HL-60/S4 treated with phorbol 12-myristate 13-acetate at 8.2 ng/mL for 4 days and 3 days (cell line): ENCODE data around the gene GADD45G.

Source experiments
- in situ Hi-C: fragments of 300-500 bp; cut with MboI; formaldehyde crosslinking; loops from 2 replicates; pipeline ENCODE4 v1.15.0; 2022; ENCODE audit warnings: low sequenced_read_pairs

The GADD45G gene

DNA sequence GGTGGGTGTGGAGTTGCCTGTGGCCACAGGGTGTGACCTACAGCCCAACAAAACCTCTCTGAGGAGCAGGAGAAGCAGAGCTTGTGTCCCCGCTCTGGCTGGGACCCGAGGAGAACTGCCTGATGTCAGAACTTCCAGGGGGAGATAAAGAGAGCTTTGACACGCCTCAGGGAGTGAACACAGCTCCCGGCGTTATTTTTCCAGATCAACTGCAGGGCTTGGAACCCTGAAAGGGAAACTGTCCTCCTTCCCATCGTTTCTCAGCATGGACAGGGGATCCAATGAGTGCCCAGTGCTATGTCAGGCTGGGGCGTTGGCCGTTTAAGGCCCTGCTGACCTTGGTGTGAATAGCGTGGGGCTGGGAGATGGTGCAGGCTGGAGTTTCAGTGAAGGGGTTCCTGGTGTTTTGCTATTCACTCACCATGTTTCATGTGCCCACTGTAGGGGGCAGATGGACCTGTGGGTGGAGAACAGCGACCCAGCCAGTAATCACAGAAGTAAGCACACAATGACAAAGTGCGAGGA is 22.0 kb downstream of the GADD45G start:
- in situ Hi-C loops, result no loop called here

DNA sequence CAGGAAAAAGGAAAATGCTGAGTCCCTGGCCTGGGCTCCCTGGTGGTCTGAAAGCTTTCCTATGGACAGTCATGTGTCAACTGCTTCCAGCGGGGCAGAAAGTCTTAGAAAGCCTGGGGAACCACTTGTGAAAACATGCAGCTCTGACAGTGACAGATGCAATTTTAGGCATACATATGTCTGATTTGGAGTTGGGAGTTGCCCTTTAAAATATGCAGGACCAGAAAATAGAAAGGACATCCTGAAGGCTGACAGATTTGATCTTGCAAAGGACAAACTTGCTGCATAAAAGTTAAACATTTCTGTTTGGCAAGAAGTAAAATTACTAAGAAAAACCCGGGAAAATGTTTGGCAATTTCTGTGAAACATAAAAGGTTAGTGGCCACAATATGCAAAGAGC is 23.8 kb downstream of the GADD45G start:
- in situ Hi-C loops, result no loop called here

DNA sequence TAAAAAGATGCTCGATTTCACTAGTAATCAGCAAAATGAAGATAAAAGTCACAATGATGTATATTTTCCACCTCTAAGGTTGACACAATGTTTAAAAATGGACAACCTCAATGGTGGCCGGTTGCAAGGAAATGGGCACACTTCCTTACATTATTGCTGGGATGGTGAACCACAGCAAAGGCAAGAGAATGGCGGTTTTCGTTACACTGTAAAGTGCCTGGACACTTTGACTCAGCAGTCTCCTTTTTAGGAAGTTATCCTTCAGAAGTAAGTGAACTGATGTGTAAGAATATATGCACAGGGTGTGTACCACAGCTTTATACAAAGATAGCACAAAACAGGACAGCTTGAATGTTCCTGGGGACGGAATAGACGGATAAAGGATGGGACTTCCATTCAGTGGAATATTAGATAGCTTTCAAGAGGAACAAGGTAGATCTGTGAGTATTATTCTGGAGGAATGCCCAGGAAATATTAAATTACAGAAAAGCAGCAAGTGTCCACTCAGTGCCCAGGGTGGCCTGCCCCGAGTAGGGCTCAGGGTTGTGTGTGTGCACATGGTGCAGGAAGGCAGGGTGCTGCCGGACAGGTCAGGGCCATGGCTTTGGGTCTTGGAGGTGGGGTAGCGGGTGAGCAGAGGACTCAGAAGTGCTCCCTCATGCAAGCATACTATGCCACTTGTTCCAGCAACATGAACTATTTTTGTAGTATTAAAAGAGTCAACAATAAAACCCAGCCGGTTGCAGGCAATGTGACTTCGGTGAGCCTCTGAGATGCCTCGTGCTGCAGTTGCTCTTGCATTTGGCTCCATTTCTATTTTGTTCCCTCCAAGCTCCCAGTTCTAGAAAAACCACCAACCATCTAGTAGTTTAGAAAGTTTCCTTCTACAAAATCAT is 24.5 kb downstream of the GADD45G start:
- in situ Hi-C loops, result no loop called here

GRCh38 chr9:89630508-89630907 is 25.7 kb downstream of the GADD45G start:
- in situ Hi-C loops, result no loop called here

DNA sequence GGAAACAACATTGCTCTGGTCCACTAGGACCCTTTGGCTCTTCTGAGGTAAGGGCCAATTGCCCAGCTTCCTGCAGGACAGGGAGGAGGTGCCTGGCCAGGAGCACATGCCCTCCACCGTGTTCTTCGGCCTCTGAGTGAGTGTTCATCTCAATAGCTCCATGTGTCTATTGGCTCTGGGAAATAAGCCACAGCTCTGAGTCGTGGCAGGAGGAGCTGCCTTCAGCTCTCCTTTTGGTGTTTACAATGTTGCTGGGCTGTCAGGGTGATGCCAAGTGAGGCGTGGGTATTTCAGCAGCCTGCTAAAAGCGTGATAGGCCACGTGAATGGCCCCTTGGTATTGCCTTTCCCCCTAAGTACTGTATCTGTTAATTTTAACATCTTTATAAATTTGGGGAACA is 26.6 kb downstream of the GADD45G start:
- in situ Hi-C loops, result no loop called here

- in situ Hi-C loops, result no loop called here
Measured at GRCh38 chr9:89632192-89632733, 27.5 kb downstream of the GADD45G start.

- in situ Hi-C loops, result no loop called here
Measured at GRCh38 chr9:89632736-89633135, 27.9 kb downstream of the GADD45G start.

- in situ Hi-C loops, result no loop called here
Measured at GRCh38 chr9:89633404-89633803, 28.6 kb downstream of the GADD45G start.

DNA sequence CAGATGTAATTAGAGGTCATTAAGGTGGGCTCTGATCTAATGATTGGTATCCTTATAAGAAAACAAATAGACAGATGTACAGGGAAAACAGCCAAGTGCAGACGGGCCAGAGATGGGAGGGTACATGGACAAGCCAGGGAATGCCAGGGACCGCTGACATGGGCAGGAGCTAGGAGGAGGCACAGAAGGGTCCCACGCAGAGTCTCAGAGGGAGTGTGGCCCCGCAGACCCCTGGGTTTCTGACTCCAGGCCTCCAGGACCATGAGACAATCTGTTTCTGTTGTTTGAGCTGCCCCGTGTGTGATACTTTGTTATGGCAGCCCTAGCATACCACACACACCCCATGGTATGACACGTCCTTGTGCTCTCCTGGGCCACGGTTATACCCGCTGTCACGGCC is 29.1 kb downstream of the GADD45G start:
- in situ Hi-C loops, result no loop called here

GRCh38 chr9:89634995-89635742 is 30.4 kb downstream of the GADD45G start:
- in situ Hi-C loops, result no loop called here

GRCh38 chr9:89635816-89636215 is 31.0 kb downstream of the GADD45G start:
- in situ Hi-C loops, result no loop called here

DNA sequence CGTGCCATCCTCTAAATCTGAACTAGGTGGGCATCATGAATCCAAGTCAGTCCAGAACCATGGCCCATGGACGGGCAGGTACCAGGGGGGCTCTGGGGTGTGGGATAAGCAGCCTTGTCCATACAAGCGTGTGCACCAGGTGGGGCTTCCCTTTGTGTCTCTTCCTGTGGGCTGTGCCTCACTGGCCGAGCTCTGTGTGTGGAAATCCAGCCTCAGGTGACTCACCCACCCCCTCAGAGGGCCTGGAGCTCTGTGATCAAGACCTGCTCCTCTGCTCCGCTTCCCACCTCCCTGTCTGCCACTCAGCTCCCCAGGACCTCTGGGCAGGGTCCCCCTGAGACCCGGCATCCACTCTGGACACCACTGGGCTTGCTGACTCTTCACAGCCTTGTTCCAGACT is 33.0 kb downstream of the GADD45G start:
- in situ Hi-C loops, result no loop called here

DNA sequence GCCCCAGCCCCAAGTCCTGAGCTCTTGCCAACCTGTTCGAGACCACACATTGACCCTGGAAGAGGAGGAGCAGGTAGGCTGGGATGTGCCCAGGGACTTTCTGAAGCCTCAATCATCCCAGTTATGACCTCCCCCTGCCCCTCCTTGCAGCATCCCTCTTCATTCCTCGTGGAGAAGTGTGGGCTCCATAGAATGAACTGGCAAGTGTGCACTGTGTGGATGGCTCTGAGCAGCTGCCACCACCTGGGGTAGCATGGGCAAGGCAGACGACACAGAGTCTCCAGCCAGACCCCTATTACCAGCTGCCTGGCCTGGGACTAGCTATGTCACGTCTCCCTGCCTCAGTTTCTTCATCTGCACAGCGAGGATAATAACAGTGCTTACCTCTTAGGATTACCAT is 33.5 kb downstream of the GADD45G start:
- in situ Hi-C loops, result no loop called here

- in situ Hi-C loops, result no loop called here
Measured at GRCh38 chr9:89638893-89639292, 34.1 kb downstream of the GADD45G start.

GRCh38 chr9:89639367-89639795 is 34.6 kb downstream of the GADD45G start:
- in situ Hi-C loops, result no loop called here

- in situ Hi-C loops, result no loop called here
Measured at GRCh38 chr9:89639961-89640360, 35.1 kb downstream of the GADD45G start.

DNA sequence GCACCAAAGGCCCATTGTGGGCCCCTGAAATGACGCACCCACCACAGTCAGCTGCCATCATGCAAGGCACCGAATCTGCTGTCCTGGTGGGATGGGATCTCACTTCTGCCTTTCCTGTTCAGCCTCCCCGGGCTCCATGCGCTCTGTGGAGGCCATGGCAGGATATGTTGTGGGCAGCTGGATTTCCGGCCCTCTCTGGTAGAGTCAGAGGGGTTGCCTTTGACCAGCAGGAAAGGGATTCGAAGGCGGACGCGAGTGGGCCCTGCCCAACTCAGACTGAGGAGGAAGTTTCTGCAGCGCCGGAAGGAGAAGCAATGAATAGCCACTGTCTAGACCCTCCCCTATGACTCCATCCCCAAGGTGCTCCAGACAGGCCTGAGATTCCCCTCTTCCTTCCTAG is 35.5 kb downstream of the GADD45G start:
- in situ Hi-C loops, result no loop called here

DNA sequence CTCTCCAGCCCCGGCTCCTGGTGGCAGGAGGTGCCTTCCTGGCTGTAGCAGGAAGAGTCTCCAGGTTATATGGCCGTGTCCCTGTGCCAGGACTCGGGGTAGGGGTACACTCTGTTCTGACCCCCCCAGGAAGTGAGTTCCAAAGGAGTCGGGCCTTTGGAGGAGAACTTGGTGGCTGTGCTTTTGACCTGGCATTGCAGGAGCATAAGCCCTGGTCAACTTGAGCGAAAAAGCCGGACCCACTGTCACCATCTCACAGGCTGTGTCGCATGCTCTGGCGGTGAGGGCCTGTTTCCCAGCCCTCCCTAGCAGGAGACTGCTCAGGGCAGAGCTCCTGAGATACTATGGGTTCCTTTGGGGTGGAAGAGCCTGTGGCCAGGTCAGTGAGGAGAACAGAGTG is 36.0 kb downstream of the GADD45G start:
- in situ Hi-C loops, result no loop called here

- in situ Hi-C loops, result no loop called here
Measured at GRCh38 chr9:89641980-89642379, 37.2 kb downstream of the GADD45G start.

DNA sequence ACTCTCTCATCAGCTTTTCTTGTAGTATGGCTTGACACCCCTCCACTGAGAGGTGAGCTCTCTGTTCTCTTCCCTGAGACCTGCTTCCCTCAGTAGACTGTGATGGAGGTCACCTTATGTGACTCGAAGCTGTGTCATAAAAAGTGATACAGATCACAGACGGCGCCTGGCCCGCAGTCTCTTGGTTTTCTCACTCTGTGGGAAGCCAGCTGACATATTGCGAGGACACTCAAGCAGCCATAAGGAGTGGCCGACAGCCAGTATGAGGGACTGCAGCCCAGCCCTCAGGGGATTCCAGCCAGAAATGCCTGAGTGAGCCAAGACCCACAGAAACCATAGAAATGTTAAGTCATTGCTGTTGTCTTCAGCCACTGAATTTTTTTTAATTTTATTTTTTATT is 38.0 kb downstream of the GADD45G start:
- in situ Hi-C loops, result no loop called here

GRCh38 chr9:89646189-89646939 is 41.6 kb downstream of the GADD45G start:
- in situ Hi-C loops, result no loop called here
